ENCODE data around the gene DNAH7. TPM values are rescaled to one million over a fixed set of nuclear protein-coding genes. Genes with fewer than 3 reads are reported as not detected.

Gene DNAH7
- total and polyA plus RNA-seq, 2 donors (not counting 3 experiments of a cell fraction or from before 2014, with no cell fraction given): 0.15 to 0.24 TPM

GRCh38 chr2:195959341-195959740 lies 109.3 kb downstream of the DNAH7 start:
- Histone ChIP-seq H3K9me1 (replicated peaks; ENCODE audit: control insufficient read depth, extremely low read depth, insufficient read depth, low read length) (no peaks in the 10 kb centered on the region), H3K4me3 (replicated peaks in 1 of 3; ENCODE audit: insufficient read depth in 1 of 3, low read depth in 1 of 3, low read length in 3 of 3) (no peak overlapping the region), H3K9me3 (replicated peaks; ENCODE audit: control insufficient read depth, insufficient read depth, low read length) (no peaks in the 10 kb centered on the region), H3K36me3 (ENCODE audit: control insufficient read depth in 2 of 2, extremely low read depth in 1 of 2, insufficient read depth in 2 of 2, low read length in 2 of 2) (no peaks in the 10 kb centered on the region), H3K27ac (ENCODE audit: insufficient read depth, low read depth, low read length) (no peak overlapping the region), H3K4me1 (ENCODE audit: control insufficient read depth, extremely low read depth, insufficient read depth, low read length) (no peaks in the 10 kb centered on the region), H4K20me1 (replicated peaks; ENCODE audit: control insufficient read depth, extremely low read depth, insufficient read depth, low read length) (no peaks in the 10 kb centered on the region), H3K4me2 (ENCODE audit: insufficient read depth, low read length) (no peak overlapping the region), H3K27me3 (ENCODE audit: control insufficient read depth in 2 of 2, insufficient read depth in 2 of 2, low read length in 2 of 2) (peaks cover 0 to 2% of the 10 kb centered on the region in 2 experiments), H2AFZ (ENCODE audit: low read depth, low read length) (no peak overlapping the region), H3K9ac (replicated peaks; ENCODE audit: extremely low read depth, insufficient read depth, low read length) (no peak overlapping the region), H3K79me2 (ENCODE audit: control insufficient read depth, insufficient read depth, low read length) (no peaks in the 10 kb centered on the region)
- no peak for FAIRE-seq
- ChIA-PET CTCF (interaction anchor here (0.6 to 1.5 kb wide), 2 partner anchors 9 to 1959 kb away, joined by 3 read pairs; no protein-coding TSS in a partner anchor), POLR2A (no interaction called here)
- dilution Hi-C loops (cut with MboI; ENCODE audit: extremely low pct_ligation_motif_present, low sequenced_read_pairs) (no loop called here), intact Hi-C loops (cut with micrococcal nuclease) (no loop called here)
- TF ChIP-seq EZH2 (IDR thresholded peaks at IDR 0.05; ENCODE audit: borderline replicate concordance, low read depth, low read length, severe bottlenecking) (no peak), FOS (IDR thresholded peaks at IDR 0.05; ENCODE audit: borderline replicate concordance, insufficient read depth, low read length) (no peak), MYC (IDR thresholded peaks at IDR 0.05; ENCODE audit: low read depth, low read length) (no peak), CTCF (IDR thresholded peaks at IDR 0.05; ENCODE audit: extremely low read depth in 1 of 2, insufficient read depth in 1 of 2, low read depth in 1 of 2, low read length in 2 of 2) (no peak), POLR2AphosphoS5 (IDR thresholded peaks at IDR 0.05; ENCODE audit: insufficient read depth, low read depth, low read length) (no peak), POLR2A (IDR thresholded peaks at IDR 0.05; ENCODE audit: low read depth, low read length) (no peak), JUN (IDR thresholded peaks at IDR 0.05; ENCODE audit: borderline replicate concordance, insufficient read depth, insufficient read length, low read depth) (no peak), GATA2 (IDR thresholded peaks at IDR 0.05; ENCODE audit: insufficient read depth, insufficient read length, low read depth, low read length) (no peak)
- TF ChIP-seq, protein P1, sequence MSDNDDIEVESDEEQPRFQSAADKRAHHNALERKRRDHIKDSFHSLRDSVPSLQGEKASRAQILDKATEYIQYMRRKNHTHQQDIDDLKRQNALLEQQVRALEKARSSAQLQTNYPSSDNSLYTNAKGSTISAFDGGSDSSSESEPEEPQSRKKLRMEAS (IDR thresholded peaks at IDR 0.05; ENCODE audit: insufficient read depth, insufficient read length): no peak
- no TSS peak for BruUV-seq (replicated peaks)
- DNase-seq (ENCODE audit: low read depth, low spot score): no peak
